ENCODE data around the gene TOMM5. TPM values are rescaled to one million over a fixed set of nuclear protein-coding genes. Genes with fewer than 3 reads are reported as not detected.
A peak's percentile ranks its signal among the peaks of the same experiment; 100 is the strongest.

TOMM5 gene
- total and polyA plus RNA-seq, 2 of the 4 experiments (the other 2 are of a cell fraction): 159 to 206 TPM

DNA sequence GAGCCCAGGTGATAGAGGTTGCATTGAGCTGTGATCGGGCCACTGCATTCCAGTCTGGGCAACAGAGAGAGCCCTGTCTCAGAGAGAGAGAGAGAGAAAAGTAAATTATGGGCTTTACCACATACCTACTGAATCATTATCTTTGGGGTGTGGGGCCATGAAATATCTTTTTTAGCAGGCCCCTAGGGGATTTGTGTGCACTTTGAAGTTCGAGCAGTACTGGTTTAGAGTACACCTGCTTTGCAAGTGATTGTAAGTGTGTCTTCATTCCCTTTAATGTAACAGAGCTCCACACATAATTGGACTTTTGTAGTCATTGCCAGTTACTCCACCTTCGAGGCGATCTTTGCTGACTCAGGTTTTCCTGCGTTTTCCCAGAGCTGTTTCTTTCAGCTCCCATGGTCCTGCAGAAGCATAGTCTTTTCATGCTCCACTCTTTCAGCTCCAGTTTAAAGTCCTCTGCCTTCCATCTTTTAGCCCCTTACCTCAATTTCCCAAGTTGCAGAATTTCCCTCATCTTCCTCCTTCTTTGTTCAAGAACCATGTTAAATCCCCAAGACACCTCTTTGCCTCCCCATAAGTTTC, 34.4 kb upstream of the TOMM5 start:
- H3K56ac ChIP-seq (ENCODE audit: extremely low read depth, insufficient read depth, low read length): no peak overlapping the region
- intact Hi-C loops (cut with micrococcal nuclease) (no loop called here), dilution Hi-C loops (cut with HindIII; ENCODE audit: low sequenced_read_pairs, unreplicated experiment) (no loop called here), in situ Hi-C loops (cut with MboI; ENCODE audit: low sequenced_read_pairs) (no loop called here)
- no peaks in the 10 kb centered on the region for H3K79me1 ChIP-seq (ENCODE audit: low read depth in 1 of 2, low read length in 2 of 2)
- H2AFZ ChIP-seq (replicated peaks; ENCODE audit: low read length, poor library complexity): no peak overlapping the region
- CTCF ChIA-PET: interaction anchor here (0.8 kb wide), 1 partner anchor 33 kb away, joined by 3 read pairs; no protein-coding TSS in a partner anchor
- H3K27ac ChIP-seq (ENCODE audit: insufficient read depth, low read length): no peak overlapping the region
- H3K18ac ChIP-seq (ENCODE audit: low read depth, low read length): no peak overlapping the region
- no peak overlapping the region for H2BK15ac ChIP-seq (ENCODE audit: low read depth, low read length)
- 52% methylated on average over 3 of the region's 5 CpGs; no CpG with 5 or more reads in 1 of the 2 experiments for WGBS, 2 experiments (ENCODE audit: extremely low coverage in 2 of 2, insufficient read length in 1 of 2)
- H3K4me2 ChIP-seq (ENCODE audit: low read depth, low read length): no peak overlapping the region
- H3K9me1 ChIP-seq (ENCODE audit: insufficient read depth, low read length): no peaks in the 10 kb centered on the region
- BruUV-seq (replicated peaks): no TSS peak
- ATAC-seq (ENCODE audit: low read depth) (no peak), DNase-seq (no peak)
- POLR2A ChIA-PET (ENCODE audit: unreplicated experiment): no interaction called here
- H3K27me3 ChIP-seq (ENCODE audit: control insufficient read depth, insufficient read depth, low read length): peaks cover 11% of the 10 kb centered on the region
- H2AK5ac ChIP-seq (ENCODE audit: low read depth, low read length): no peak overlapping the region
- H3K4ac ChIP-seq (ENCODE audit: low read depth, low read length): no peak overlapping the region
- peak; percentile 91 for TF ChIP-seq MAFK (IDR thresholded peaks at IDR 0.05; ENCODE audit: low read depth, low read length)
- TF ChIP-seq, protein P1, sequence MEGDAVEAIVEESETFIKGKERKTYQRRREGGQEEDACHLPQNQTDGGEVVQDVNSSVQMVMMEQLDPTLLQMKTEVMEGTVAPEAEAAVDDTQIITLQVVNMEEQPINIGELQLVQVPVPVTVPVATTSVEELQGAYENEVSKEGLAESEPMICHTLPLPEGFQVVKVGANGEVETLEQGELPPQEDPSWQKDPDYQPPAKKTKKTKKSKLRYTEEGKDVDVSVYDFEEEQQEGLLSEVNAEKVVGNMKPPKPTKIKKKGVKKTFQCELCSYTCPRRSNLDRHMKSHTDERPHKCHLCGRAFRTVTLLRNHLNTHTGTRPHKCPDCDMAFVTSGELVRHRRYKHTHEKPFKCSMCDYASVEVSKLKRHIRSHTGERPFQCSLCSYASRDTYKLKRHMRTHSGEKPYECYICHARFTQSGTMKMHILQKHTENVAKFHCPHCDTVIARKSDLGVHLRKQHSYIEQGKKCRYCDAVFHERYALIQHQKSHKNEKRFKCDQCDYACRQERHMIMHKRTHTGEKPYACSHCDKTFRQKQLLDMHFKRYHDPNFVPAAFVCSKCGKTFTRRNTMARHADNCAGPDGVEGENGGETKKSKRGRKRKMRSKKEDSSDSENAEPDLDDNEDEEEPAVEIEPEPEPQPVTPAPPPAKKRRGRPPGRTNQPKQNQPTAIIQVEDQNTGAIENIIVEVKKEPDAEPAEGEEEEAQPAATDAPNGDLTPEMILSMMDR (conservative IDR thresholded peaks at IDR 0.05; ENCODE audit: low read depth, low read length): no peak
- H2BK120ac ChIP-seq (ENCODE audit: low read depth, low read length): no peak overlapping the region
- H2BK20ac ChIP-seq (ENCODE audit: low read depth, low read length): no peak overlapping the region
- H4K8ac ChIP-seq (ENCODE audit: low read depth in 2 of 2, low read length in 2 of 2): no peak overlapping the region
- H3K23ac ChIP-seq (ENCODE audit: low read depth, low read length): no peak overlapping the region
- peaks cover 2% of the 10 kb centered on the region for H3K4me1 ChIP-seq (ENCODE audit: control insufficient read depth, insufficient read depth, low read length)
- H2BK5ac ChIP-seq (ENCODE audit: low read depth, low read length, poor library complexity, severe bottlenecking): no peak overlapping the region
- no peaks in the 10 kb centered on the region for H3K36me3 ChIP-seq (ENCODE audit: control insufficient read depth, insufficient read depth, low read length)
- no peak overlapping the region for H3K14ac ChIP-seq (replicated peaks; ENCODE audit: low read depth, low read length)
- H3K9me3 ChIP-seq (ENCODE audit: control insufficient read depth, insufficient read depth, low read length): no peaks in the 10 kb centered on the region
- no peak overlapping the region for H4K91ac ChIP-seq (ENCODE audit: insufficient read depth, low read depth, low read length)
- no peaks in the 10 kb centered on the region for H4K20me1 ChIP-seq (ENCODE audit: insufficient read depth, low read length)
- no peak overlapping the region for H3K4me3 ChIP-seq (ENCODE audit: insufficient read depth, low read depth, low read length)
- no peak overlapping the region for H2AK9ac ChIP-seq (replicated peaks; ENCODE audit: low read depth, low read length, poor library complexity)
- no peak overlapping the region for H4K5ac ChIP-seq (ENCODE audit: low read depth, low read length)
- H3K9ac ChIP-seq (ENCODE audit: low read depth, low read length): no peak overlapping the region
